ENCODE measurements around the gene IL12RB2.

- TF ChIP-seq CTCF (IDR thresholded peaks at IDR 0.05; ENCODE audit: low read length) (no peak), EZH2phosphoT487 (IDR thresholded peaks at IDR 0.05; ENCODE audit: low read length) (no peak), EZH2 (optimal IDR thresholded peaks at IDR 0.05; ENCODE audit: low read depth, low read length) (no peak)
Measured at GRCh38 chr1:67393737-67394136, 86.1 kb downstream of the IL12RB2 start.

Measured in MM.1S (cell line).